ENCODE measurements around the gene LRP1B. TPM values are rescaled to one million over a fixed set of nuclear protein-coding genes. Genes with fewer than 3 reads are reported as not detected.

Gene LRP1B
- total and polyA plus RNA-seq, 2 of the 8 experiments (the other 6 are each of a cell fraction or from before 2014, with no cell fraction given): 0.03 TPM; not detected in 1

- TF ChIP-seq CHD7 (IDR thresholded peaks at IDR 0.05; ENCODE audit: insufficient replicate concordance, low read length) (no peak), KDM1A (IDR thresholded peaks at IDR 0.05; ENCODE audit: borderline replicate concordance, low read length) (no peak), TCF12 (IDR thresholded peaks at IDR 0.05; ENCODE audit: low read depth, low read length) (no peak), CHD2 (IDR thresholded peaks at IDR 0.05; ENCODE audit: low read length) (no peak), RBBP5 (IDR thresholded peaks at IDR 0.05; ENCODE audit: borderline replicate concordance, low read depth, low read length) (no peak), TBP (IDR thresholded peaks at IDR 0.05; ENCODE audit: low read depth, low read length) (no peak), JUND (IDR thresholded peaks at IDR 0.05; ENCODE audit: low read length) (no peak), GABPA (IDR thresholded peaks at IDR 0.05; ENCODE audit: borderline replicate concordance, insufficient read depth, low read length) (no peak), USF2 (IDR thresholded peaks at IDR 0.05; ENCODE audit: low read length) (no peak), BRCA1 (IDR thresholded peaks at IDR 0.05; ENCODE audit: low read depth, low read length) (no peak)
These were observed 78.5 kb downstream of the LRP1B start (continued) for GRCh38 chr2:142052220-142052863.

Measured in H1 (cell line).